Measurements from ENCODE around the gene TSPAN15. TPM values are rescaled to one million over a fixed set of nuclear protein-coding genes. Genes with fewer than 3 reads are reported as not detected.

Gene TSPAN15
- total RNA-seq, 4 donors from 2014 or later = 17.2 to 58.1 (median 24.4) TPM

GRCh38 chr10:69538461-69538860 lies 87.2 kb downstream of the TSPAN15 start:
- intact Hi-C loops (cut with DNase I; ENCODE audit: low total_unique reads) = no loop called here
- H3K9me3 ChIP-seq = no peaks in the 10 kb centered on the region
- no peak for TF ChIP-seq CTCF (IDR thresholded peaks at IDR 0.05)
- no peak for TF ChIP-seq POLR2A (IDR thresholded peaks at IDR 0.05)
- no peaks in the 10 kb centered on the region for H3K4me1 ChIP-seq
- H3K4me3 ChIP-seq = no peak overlapping the region
- H3K36me3 ChIP-seq = no peaks in the 10 kb centered on the region
- no peak for DNase-seq
- H3K27ac ChIP-seq = no peak overlapping the region
- H3K27me3 ChIP-seq = no peaks in the 10 kb centered on the region

GRCh38 chr10:69541463-69541862 lies 90.2 kb downstream of the TSPAN15 start:
- intact Hi-C loops (cut with DNase I; ENCODE audit: low total_unique reads) = no loop called here
- H3K36me3 ChIP-seq = no peaks in the 10 kb centered on the region
- TF ChIP-seq POLR2A (IDR thresholded peaks at IDR 0.05) (no peak), CTCF (IDR thresholded peaks at IDR 0.05) (no peak)

GRCh38 chr10:69549959-69550358 lies 98.7 kb downstream of the TSPAN15 start:
- intact Hi-C loops (cut with DNase I; ENCODE audit: low total_unique reads) = no loop called here
- H3K9me3 ChIP-seq = no peaks in the 10 kb centered on the region
- H3K27me3 ChIP-seq = no peaks in the 10 kb centered on the region
- H3K4me3 ChIP-seq = no peak overlapping the region
- no peak for DNase-seq
- H3K36me3 ChIP-seq = no peaks in the 10 kb centered on the region
- no peak for TF ChIP-seq CTCF (IDR thresholded peaks at IDR 0.05)
- no peak for TF ChIP-seq POLR2A (IDR thresholded peaks at IDR 0.05)
- no peaks in the 10 kb centered on the region for H3K4me1 ChIP-seq
- H3K27ac ChIP-seq = no peak overlapping the region

More at GRCh38 chr10:69541463-69541862, 90.2 kb downstream of the TSPAN15 start:
- no peaks in the 10 kb centered on the region for H3K27me3 ChIP-seq
- H3K4me1 ChIP-seq = no peaks in the 10 kb centered on the region
- H3K4me3 ChIP-seq = no peak overlapping the region
- no peak overlapping the region for H3K27ac ChIP-seq
- DNase-seq = no peak
- no peaks in the 10 kb centered on the region for H3K9me3 ChIP-seq

- DNase-seq = no peak
- Histone ChIP-seq H3K9me3 (no peaks in the 10 kb centered on the region), H3K27ac (no peak overlapping the region), H3K4me3 (no peak overlapping the region), H3K4me1 (no peaks in the 10 kb centered on the region), H3K27me3 (no peaks in the 10 kb centered on the region), H3K36me3 (no peaks in the 10 kb centered on the region)
- intact Hi-C loops (cut with DNase I; ENCODE audit: low total_unique reads) = no loop called here
- TF ChIP-seq POLR2A (IDR thresholded peaks at IDR 0.05) = no peak
- TF ChIP-seq CTCF (IDR thresholded peaks at IDR 0.05) = no peak
Measured at GRCh38 chr10:69552268-69552667, 101.0 kb downstream of the TSPAN15 start.

GRCh38 chr10:69553328-69553727 lies 102.1 kb downstream of the TSPAN15 start:
- intact Hi-C loops (cut with DNase I; ENCODE audit: low total_unique reads) = no loop called here
- DNase-seq = no peak
- H3K27me3 ChIP-seq = no peaks in the 10 kb centered on the region
- no peak overlapping the region for H3K27ac ChIP-seq
- H3K36me3 ChIP-seq = no peaks in the 10 kb centered on the region
- H3K9me3 ChIP-seq = no peaks in the 10 kb centered on the region
- TF ChIP-seq POLR2A (IDR thresholded peaks at IDR 0.05) (no peak), CTCF (IDR thresholded peaks at IDR 0.05) (no peak)
- H3K4me3 ChIP-seq = no peak overlapping the region
- no peaks in the 10 kb centered on the region for H3K4me1 ChIP-seq
